ENCODE measurements around the gene ARHGAP12. TPM values are rescaled to one million over a fixed set of nuclear protein-coding genes. Genes with fewer than 3 reads are reported as not detected.

ARHGAP12 gene
- total and polyA plus RNA-seq, 2 donors (not counting 3 experiments of a cell fraction or from before 2014, with no cell fraction given), result 5.8 to 19.3 TPM

GRCh38 chr10:31948021-31948420 lies 19.4 kb upstream of the ARHGAP12 start:
- intact Hi-C loops (cut with micrococcal nuclease) (loop anchor here (5.0 kb wide), 1 partner anchor 59 kb away; no protein-coding TSS in a partner anchor), dilution Hi-C loops (cut with MboI; ENCODE audit: extremely low pct_ligation_motif_present, low sequenced_read_pairs) (no loop called here)
- POLR2A ChIA-PET, result no interaction called here
- H3K27ac ChIP-seq (ENCODE audit: insufficient read depth, low read depth, low read length), result peak overlapping the region; percentile 62
- H3K4me2 ChIP-seq (ENCODE audit: insufficient read depth, low read length), result peak overlapping the region; percentile 62
- no peaks in the 10 kb centered on the region for H4K20me1 ChIP-seq (replicated peaks; ENCODE audit: control insufficient read depth, extremely low read depth, insufficient read depth, low read length)
- H3K36me3 ChIP-seq (ENCODE audit: control insufficient read depth in 2 of 2, extremely low read depth in 1 of 2, insufficient read depth in 2 of 2, low read length in 2 of 2), result no peaks in the 10 kb centered on the region
- H3K9me1 ChIP-seq (replicated peaks; ENCODE audit: control insufficient read depth, extremely low read depth, insufficient read depth, low read length), result no peaks in the 10 kb centered on the region
- H3K4me3 ChIP-seq (replicated peaks in 1 of 3; ENCODE audit: insufficient read depth in 1 of 3, low read depth in 1 of 3, low read length in 3 of 3), result no peak overlapping the region
- H3K4me1 ChIP-seq (ENCODE audit: control insufficient read depth, extremely low read depth, insufficient read depth, low read length), result peaks cover 32% of the 10 kb centered on the region
- TF ChIP-seq JUN (IDR thresholded peaks at IDR 0.05; ENCODE audit: borderline replicate concordance, insufficient read depth, insufficient read length, low read depth) (no peak), POLR2AphosphoS5 (IDR thresholded peaks at IDR 0.05; ENCODE audit: insufficient read depth, low read depth, low read length) (no peak), GATA2 (IDR thresholded peaks at IDR 0.05; ENCODE audit: insufficient read depth, insufficient read length, low read depth, low read length) (no peak), POLR2A (IDR thresholded peaks at IDR 0.05; ENCODE audit: low read depth, low read length) (no peak)
- TF ChIP-seq, protein P1, sequence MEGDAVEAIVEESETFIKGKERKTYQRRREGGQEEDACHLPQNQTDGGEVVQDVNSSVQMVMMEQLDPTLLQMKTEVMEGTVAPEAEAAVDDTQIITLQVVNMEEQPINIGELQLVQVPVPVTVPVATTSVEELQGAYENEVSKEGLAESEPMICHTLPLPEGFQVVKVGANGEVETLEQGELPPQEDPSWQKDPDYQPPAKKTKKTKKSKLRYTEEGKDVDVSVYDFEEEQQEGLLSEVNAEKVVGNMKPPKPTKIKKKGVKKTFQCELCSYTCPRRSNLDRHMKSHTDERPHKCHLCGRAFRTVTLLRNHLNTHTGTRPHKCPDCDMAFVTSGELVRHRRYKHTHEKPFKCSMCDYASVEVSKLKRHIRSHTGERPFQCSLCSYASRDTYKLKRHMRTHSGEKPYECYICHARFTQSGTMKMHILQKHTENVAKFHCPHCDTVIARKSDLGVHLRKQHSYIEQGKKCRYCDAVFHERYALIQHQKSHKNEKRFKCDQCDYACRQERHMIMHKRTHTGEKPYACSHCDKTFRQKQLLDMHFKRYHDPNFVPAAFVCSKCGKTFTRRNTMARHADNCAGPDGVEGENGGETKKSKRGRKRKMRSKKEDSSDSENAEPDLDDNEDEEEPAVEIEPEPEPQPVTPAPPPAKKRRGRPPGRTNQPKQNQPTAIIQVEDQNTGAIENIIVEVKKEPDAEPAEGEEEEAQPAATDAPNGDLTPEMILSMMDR (IDR thresholded peaks at IDR 0.05; ENCODE audit: extremely low read depth in 1 of 2, insufficient read depth in 1 of 2, low read depth in 1 of 2, low read length in 2 of 2), result no peak
- TF ChIP-seq, protein P2, sequence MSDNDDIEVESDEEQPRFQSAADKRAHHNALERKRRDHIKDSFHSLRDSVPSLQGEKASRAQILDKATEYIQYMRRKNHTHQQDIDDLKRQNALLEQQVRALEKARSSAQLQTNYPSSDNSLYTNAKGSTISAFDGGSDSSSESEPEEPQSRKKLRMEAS (IDR thresholded peaks at IDR 0.05; ENCODE audit: insufficient read depth, insufficient read length), result no peak
- H3K9ac ChIP-seq (replicated peaks; ENCODE audit: extremely low read depth, insufficient read depth, low read length), result peak overlapping the region; percentile 54
- no peaks in the 10 kb centered on the region for H3K27me3 ChIP-seq (ENCODE audit: control insufficient read depth in 2 of 2, insufficient read depth in 2 of 2, low read length in 2 of 2)
- H2AFZ ChIP-seq (ENCODE audit: low read depth, low read length), result peak overlapping the region; percentile 18
- no peak for FAIRE-seq
- no peaks in the 10 kb centered on the region for H3K79me2 ChIP-seq (ENCODE audit: control insufficient read depth, insufficient read depth, low read length)
- no peak for DNase-seq (ENCODE audit: low read depth, low spot score)
- CTCF ChIA-PET, result interaction anchor here (1.0 to 7.3 kb wide), 10 partner anchors 17 to 1308 kb away, joined by 3 to 104 read pairs (median 4); partner anchors contain the start of gene ARHGAP12
- no TSS peak for BruUV-seq (replicated peaks)
- no peaks in the 10 kb centered on the region for H3K9me3 ChIP-seq (replicated peaks; ENCODE audit: control insufficient read depth, insufficient read depth, low read length)

Data from endothelial cell of umbilical vein (primary cell).